NCI-H128 (cell line): Measurements from ENCODE around the gene BARHL1.

Source experiments
- DNase-seq: peaks from one replicate; lab custom pipeline; 2025; ENCODE audit not compliant: unreplicated experiment; lab: John Stamatoyannopoulos, UW

BARHL1 gene

GRCh38 chr9:132582276-132582785, at the start of gene BARHL1:
Gene BARHL1 (plus strand): TSS chr9:132582606. CDS start chr9:132582798, 192 bp downstream.
- DNase-seq, result no peak

DNA sequence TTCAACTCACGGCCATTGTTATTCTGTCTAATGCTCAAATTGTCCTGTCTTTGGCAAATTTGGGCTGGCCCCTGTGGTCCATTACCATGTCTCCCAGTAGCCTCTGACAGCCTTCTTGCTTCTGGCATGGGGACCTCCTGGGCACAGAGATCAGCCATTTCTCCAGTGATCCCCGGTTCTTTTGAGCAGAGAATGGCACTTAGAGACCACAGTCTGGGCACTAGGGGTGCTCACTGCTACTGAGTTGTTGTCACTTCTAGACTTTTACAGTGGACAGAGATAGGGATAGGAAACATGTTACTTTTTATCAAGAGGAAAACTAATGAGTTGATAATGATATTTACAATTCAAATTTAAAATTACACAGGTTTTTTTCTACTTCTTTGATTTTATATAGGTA, 47.6 kb upstream of the BARHL1 start:
- no peak for DNase-seq

GRCh38 chr9:132536124-132536523, 46.3 kb upstream of the BARHL1 start:
- no peak for DNase-seq

DNA sequence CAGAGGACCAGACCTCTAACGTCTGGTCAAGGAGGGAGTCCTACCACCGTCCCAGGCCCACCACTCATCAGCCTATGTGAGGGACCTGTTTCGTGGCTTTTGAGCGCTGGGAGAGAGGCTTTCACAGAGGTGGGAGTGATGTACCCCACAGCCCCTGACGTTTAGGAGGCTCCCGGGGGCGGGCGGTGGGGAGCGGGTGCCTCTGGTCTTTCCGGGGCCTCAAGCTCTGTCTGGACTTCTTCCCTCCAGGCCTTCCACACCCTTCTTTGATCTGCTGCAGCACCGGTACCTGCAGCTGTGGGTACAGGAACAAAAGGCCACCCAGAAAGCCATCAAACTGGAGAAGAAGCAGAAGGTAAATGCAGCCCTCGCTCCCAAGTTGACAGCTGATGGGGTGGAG, 45.1 kb upstream of the BARHL1 start:
- no peak for DNase-seq

DNA sequence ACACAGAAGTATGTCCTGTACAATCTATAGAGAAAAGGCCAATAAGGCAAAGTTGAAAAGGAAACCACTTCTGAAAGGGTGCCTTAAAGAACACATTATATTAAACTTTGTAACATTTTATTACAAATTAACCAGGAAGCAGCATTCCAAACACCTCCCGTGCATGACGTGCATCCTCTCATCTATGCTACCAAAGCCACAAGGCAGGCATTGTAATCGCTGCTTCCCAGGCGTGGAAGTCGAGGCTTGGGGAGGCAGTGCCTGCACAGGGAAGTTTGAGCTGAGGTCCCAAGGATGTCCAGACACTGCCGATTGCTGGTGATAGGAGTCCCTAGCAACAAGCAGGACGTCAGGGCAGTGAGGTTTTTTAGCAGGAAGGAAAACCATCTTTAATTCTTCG, 44.3 kb upstream of the BARHL1 start:
- no peak for DNase-seq

DNA sequence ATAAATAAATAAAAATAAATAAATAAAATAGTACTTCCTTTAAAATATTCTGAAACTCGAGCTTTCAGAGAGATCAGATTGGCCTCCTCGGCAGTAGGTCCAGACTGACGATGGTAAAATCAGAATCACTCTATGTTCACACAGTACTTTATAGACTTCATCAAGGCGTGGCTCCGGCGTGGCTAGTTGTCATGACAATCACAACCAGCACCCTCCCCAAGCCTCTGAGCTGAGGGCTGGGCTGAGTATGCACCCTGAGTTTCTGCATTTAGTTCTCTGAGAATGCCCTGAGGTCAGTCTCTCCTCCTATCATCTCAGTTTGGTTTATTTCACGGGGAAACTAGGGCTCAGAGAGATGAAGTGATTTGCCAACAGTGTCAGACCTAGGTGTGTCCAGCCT, 43.3 kb upstream of the BARHL1 start:
- no peak for DNase-seq

- no peak for DNase-seq
These were observed 41.4 kb upstream of the BARHL1 start for GRCh38 chr9:132541051-132541450.

- DNase-seq, result no peak
These were observed 40.3 kb upstream of the BARHL1 start for GRCh38 chr9:132541870-132542830.

- DNase-seq, result no peak
These were observed 39.2 kb upstream of the BARHL1 start for GRCh38 chr9:132543251-132543650.

DNA sequence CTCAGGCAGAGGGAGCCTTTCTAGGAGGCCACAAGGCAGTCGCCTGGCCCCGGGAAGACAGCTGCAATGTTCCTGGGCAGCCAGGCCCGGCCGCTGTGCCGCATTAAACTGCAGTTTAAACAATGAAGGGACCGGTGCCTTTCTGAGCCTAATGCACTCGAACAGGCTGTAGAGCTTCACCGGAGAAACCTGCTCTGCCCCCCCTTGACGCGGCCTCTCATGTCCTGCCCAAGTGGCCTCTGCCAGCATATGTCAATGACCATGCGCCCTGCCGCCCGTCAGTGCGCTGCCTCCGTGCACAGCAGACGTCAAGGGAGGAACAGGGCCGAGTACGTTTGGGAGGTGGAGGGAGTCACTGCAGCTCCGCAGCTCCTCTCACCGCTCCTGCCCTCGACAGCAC, 38.4 kb upstream of the BARHL1 start:
- DNase-seq, result no peak

- DNase-seq, result no peak
These were observed 36.8 kb upstream of the BARHL1 start for GRCh38 chr9:132545578-132545977.

DNA sequence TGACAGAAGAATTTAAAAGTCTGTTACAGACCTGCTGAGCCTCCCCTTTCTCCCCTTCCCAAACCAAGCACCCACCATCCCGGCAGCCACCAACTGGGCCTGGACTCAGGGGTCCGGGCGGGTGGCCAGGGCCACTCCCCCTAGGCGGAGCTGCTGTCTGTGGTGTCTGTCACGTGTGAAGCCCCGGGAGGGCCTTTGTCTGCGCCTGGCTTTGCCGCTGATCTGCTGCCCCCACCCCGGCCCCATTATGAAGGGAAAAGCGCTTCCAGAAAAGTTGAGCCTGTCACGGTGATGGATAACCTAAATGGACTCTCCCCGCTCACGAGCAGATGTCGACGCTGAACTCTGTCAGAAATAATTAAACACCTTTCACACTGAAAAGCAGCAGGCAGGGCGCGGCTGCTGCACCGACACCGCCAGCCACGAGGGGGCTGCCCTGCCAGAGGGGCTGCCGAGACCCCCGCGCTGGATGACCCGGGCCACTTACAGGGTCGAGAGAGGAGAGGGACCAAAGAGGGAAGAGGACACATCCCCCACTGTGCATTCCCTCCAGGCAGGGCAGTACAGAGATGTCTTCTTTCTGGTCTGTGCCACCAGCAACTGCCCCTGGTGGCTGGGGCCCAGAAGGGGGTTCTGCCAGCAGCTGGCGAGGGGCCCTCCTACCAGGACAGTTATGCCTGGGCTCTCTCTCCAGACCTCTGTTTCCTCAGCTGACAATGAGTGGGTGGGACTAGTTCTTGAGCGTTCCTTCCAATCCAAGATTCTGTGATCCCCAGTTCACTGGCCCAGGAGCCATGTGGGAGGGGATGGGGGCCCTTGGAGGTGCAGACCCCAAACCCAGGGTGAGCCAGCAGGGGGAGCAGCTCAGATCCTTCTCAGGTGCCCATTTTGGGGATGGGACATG, 36.0 kb upstream of the BARHL1 start:
- peak; percentile 38 for DNase-seq

- DNase-seq, result no peak
These were observed 35.4 kb upstream of the BARHL1 start for GRCh38 chr9:132547052-132547431.

GRCh38 chr9:132547436-132547835, 35.0 kb upstream of the BARHL1 start:
- DNase-seq, result no peak

- DNase-seq, result no peak
These were observed 34.3 kb upstream of the BARHL1 start for GRCh38 chr9:132547976-132548730.

- DNase-seq, result no peak
These were observed 33.4 kb upstream of the BARHL1 start for GRCh38 chr9:132548751-132549640.

GRCh38 chr9:132551556-132551955, 30.9 kb upstream of the BARHL1 start:
- no peak for DNase-seq

DNA sequence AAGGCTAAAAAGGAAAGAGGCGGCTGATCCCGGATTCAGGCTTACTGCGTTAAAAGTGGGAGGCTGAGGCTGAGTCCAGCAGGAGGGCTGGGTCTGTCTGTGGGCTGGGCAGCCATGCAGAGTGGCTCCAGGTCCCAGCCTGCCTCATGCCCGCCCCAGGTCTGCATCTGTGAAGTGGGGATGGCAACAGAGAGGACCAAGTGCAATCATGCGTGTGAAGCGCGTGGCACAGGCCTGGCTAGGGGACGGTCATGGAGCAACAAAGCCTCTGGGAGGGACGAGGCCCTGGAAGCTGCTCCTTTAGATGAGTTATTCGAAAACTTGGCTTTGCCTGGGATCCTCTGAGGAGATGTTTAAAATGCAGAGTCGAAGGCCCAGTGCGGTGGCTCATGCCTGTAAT, 30.4 kb upstream of the BARHL1 start:
- DNase-seq, result no peak

GRCh38 chr9:132554755-132555154, 27.7 kb upstream of the BARHL1 start:
- no peak for DNase-seq

GRCh38 chr9:132555528-132555927, 26.9 kb upstream of the BARHL1 start:
- no peak for DNase-seq
